GM21737 (cell line): ENCODE data around the gene IL13.

Experiments
- ATAC-seq: cut with Tn5 transposase; IDR thresholded peaks from one replicate; pipeline ENCODE4 v1.9.1; 2021; ENCODE audit warnings: mild to moderate bottlenecking, moderate library complexity; ENCODE audit not compliant: unreplicated experiment

IL13 gene

GRCh38 chr5:132655821-132656773, 1.9 kb upstream of the IL13 start:
- ATAC-seq: no peak

- ATAC-seq: no peak
These were observed 1.1 kb upstream of the IL13 start for GRCh38 chr5:132656774-132657355.

- no peak for ATAC-seq
These were observed 669 bp downstream of the IL13 start for GRCh38 chr5:132658381-132659302.

- no peak for ATAC-seq
These were observed 1.9 kb downstream of the IL13 start for GRCh38 chr5:132659598-132660493.

GRCh38 chr5:132661231-132662003, 3.4 kb downstream of the IL13 start:
- no peak for ATAC-seq

- ATAC-seq: no peak
These were observed 4.0 kb downstream of the IL13 start for GRCh38 chr5:132662004-132662401.

- ATAC-seq: peak; percentile 54
These were observed 5.2 kb downstream of the IL13 start for GRCh38 chr5:132662925-132663770.

- peak; percentile 40 for ATAC-seq
These were observed 6.1 kb downstream of the IL13 start for GRCh38 chr5:132663771-132664695.

GRCh38 chr5:132664696-132665209, 6.8 kb downstream of the IL13 start:
- ATAC-seq: no peak

GRCh38 chr5:132665574-132666080, 7.7 kb downstream of the IL13 start:
- no peak for ATAC-seq

GRCh38 chr5:132666310-132667123, 8.5 kb downstream of the IL13 start:
- ATAC-seq: no peak

GRCh38 chr5:132667309-132667708, 9.3 kb downstream of the IL13 start:
- ATAC-seq: no peak

- no peak for ATAC-seq
These were observed 10.1 kb downstream of the IL13 start for GRCh38 chr5:132667761-132668705.

GRCh38 chr5:132668706-132669454, 10.9 kb downstream of the IL13 start:
- no peak for ATAC-seq
